ENCODE data around the gene PPP1R13L. TPM values are rescaled to one million over a fixed set of nuclear protein-coding genes. Genes with fewer than 3 reads are reported as not detected.
"Not testable (repeated sequence)": the region's sequence is repeated elsewhere in the genome, so short reads cannot be mapped to it uniquely, and the experiment has no call there.

Gene PPP1R13L
- total and polyA plus RNA-seq, 2 experiments from 2014 or later = 3.9 to 6.4 TPM

GRCh38 chr19:45413497-45413896 lies 8.6 kb upstream of the PPP1R13L start:
- no peaks in the 10 kb centered on the region for H3K9me2 ChIP-seq (ENCODE audit: insufficient read depth)
- no peak overlapping the region for H3K4me3 ChIP-seq
- no peaks in the 10 kb centered on the region for H3K27me3 ChIP-seq (replicated peaks; ENCODE audit: insufficient read depth)
- no peaks in the 10 kb centered on the region for H3K79me2 ChIP-seq (ENCODE audit: insufficient read depth)
- H4K20me1 ChIP-seq (ENCODE audit: insufficient read depth) = no peaks in the 10 kb centered on the region
- WGBS, 2 experiments (ENCODE audit: low coverage in 1 of 2, low lambda C conversion rate in 2 of 2, missing lambda C conversion rate in 2 of 2) = 94 to 95% methylated on average over 6 of the region's 6 CpGs
- 0 out of 2 replicates have a peak, but pooled peaks cover 12% of the 10 kb centered on the region for H3F3A ChIP-seq (ENCODE audit: insufficient read depth)
- no peak overlapping the region for H3K4me2 ChIP-seq (ENCODE audit: unreplicated experiment)
- H3K27ac ChIP-seq = no peak overlapping the region
- H3K9me3 ChIP-seq (ENCODE audit: low read depth) = no peaks in the 10 kb centered on the region
- TF ChIP-seq EZH2phosphoT487 (IDR thresholded peaks at IDR 0.05; ENCODE audit: insufficient read depth, low read depth) (no peak), EZH2 (IDR thresholded peaks at IDR 0.05; ENCODE audit: insufficient read depth, poor library complexity, severe bottlenecking) (no peak)
- no peak for DNase-seq
- no peak overlapping the region for H3K9ac ChIP-seq
- peaks cover 7% of the 10 kb centered on the region; the same call in 1 of the 2 replicates for H3K4me1 ChIP-seq (ENCODE audit: insufficient read depth)
- peaks cover 32% of the 10 kb centered on the region; the same call in 1 of the 2 replicates for H3K36me3 ChIP-seq (ENCODE audit: low read depth)
- in situ Hi-C loops (cut with MboI) = no loop called here
- no peak overlapping the region for H2AFZ ChIP-seq

DNA sequence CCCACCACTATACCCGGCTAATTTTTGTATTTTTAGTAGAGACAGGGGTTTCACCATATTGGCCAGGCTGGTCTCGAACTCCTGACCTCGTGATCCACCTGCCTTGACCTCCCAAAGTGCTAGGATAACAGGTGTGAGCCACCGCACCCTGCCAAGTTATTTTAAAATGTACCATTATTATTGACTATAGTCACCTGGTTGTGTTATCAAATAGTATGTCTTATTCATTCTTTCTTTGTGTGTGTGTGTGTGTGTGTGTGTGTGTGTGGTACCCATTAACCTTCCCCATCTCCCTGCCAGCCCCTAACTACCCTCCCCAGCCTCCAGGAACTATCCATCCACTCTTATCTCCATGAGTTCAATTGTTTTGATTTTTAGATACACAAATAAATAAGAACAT lies 5.5 kb upstream of the PPP1R13L start:
- H3K9ac ChIP-seq; H2AFZ ChIP-seq; H3K9me3 ChIP-seq (ENCODE audit: low read depth); H3K4me1 ChIP-seq (ENCODE audit: insufficient read depth); H3K9me2 ChIP-seq (ENCODE audit: insufficient read depth); DNase-seq; in situ Hi-C loops (cut with MboI); H3K27ac ChIP-seq; H3K4me3 ChIP-seq; H3K4me2 ChIP-seq (ENCODE audit: unreplicated experiment); H3K27me3 ChIP-seq (replicated peaks; ENCODE audit: insufficient read depth); H4K20me1 ChIP-seq (ENCODE audit: insufficient read depth): not testable (repeated sequence)
- peaks cover 15% of the 10 kb centered on the region for H3K79me2 ChIP-seq (ENCODE audit: insufficient read depth)
- 96% methylated on average over 4 of the region's 4 CpGs for WGBS, 2 experiments (ENCODE audit: low coverage in 1 of 2, low lambda C conversion rate in 2 of 2, missing lambda C conversion rate in 2 of 2)
- peaks cover 16% of the 10 kb centered on the region; the same call in 1 of the 2 replicates for H3K36me3 ChIP-seq (ENCODE audit: low read depth)
- H3F3A ChIP-seq (ENCODE audit: insufficient read depth) = peaks cover 19% of the 10 kb centered on the region; the same call in 1 of the 2 replicates

DNA sequence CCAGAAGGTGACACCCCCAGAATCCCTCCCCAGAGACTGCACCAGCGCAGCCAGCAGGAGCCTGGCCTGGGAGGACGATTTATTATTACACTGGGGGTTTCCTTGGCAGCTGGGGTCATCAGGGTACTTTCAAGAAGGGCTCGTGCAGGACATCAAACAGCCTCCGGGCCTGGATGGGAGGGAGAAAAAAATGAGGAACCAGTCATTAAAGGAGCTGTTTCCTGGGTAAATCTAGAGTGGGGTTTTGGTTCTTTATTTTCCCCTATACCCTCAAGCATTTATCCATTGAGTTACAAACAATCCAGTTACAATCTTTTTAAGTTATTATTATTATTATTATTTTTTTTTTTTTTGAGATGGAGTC lies 4.7 kb upstream of the PPP1R13L start:
- no peaks in the 10 kb centered on the region for H3K9me3 ChIP-seq (ENCODE audit: low read depth)
- peaks cover 16% of the 10 kb centered on the region; the same call in 1 of the 2 replicates for H3K36me3 ChIP-seq (ENCODE audit: low read depth)
- peaks cover 19% of the 10 kb centered on the region; the same call in 1 of the 2 replicates for H3F3A ChIP-seq (ENCODE audit: insufficient read depth)
- no peaks in the 10 kb centered on the region for H4K20me1 ChIP-seq (ENCODE audit: insufficient read depth)
- 63 to 75% methylated on average over 4 of the region's 4 CpGs for WGBS, 2 experiments (ENCODE audit: low coverage in 1 of 2, low lambda C conversion rate in 2 of 2, missing lambda C conversion rate in 2 of 2)
- H3K4me1 ChIP-seq (ENCODE audit: insufficient read depth) = peaks cover 8% of the 10 kb centered on the region; the same call in 1 of the 2 replicates
- in situ Hi-C loops (cut with MboI) = no loop called here
- H3K9ac ChIP-seq = no peak overlapping the region
- H2AFZ ChIP-seq = no peak overlapping the region
- DNase-seq = no peak
- no peaks in the 10 kb centered on the region for H3K27me3 ChIP-seq (replicated peaks; ENCODE audit: insufficient read depth)
- TF ChIP-seq EZH2 (IDR thresholded peaks at IDR 0.05; ENCODE audit: insufficient read depth, poor library complexity, severe bottlenecking) (no peak), EZH2phosphoT487 (IDR thresholded peaks at IDR 0.05; ENCODE audit: insufficient read depth, low read depth) (no peak)
- H3K79me2 ChIP-seq (ENCODE audit: insufficient read depth) = peaks cover 15% of the 10 kb centered on the region
- no peaks in the 10 kb centered on the region for H3K9me2 ChIP-seq (ENCODE audit: insufficient read depth)
- no peak overlapping the region for H3K4me3 ChIP-seq
- no peak overlapping the region for H3K27ac ChIP-seq
- H3K4me2 ChIP-seq (ENCODE audit: unreplicated experiment) = no peak overlapping the region

DNA sequence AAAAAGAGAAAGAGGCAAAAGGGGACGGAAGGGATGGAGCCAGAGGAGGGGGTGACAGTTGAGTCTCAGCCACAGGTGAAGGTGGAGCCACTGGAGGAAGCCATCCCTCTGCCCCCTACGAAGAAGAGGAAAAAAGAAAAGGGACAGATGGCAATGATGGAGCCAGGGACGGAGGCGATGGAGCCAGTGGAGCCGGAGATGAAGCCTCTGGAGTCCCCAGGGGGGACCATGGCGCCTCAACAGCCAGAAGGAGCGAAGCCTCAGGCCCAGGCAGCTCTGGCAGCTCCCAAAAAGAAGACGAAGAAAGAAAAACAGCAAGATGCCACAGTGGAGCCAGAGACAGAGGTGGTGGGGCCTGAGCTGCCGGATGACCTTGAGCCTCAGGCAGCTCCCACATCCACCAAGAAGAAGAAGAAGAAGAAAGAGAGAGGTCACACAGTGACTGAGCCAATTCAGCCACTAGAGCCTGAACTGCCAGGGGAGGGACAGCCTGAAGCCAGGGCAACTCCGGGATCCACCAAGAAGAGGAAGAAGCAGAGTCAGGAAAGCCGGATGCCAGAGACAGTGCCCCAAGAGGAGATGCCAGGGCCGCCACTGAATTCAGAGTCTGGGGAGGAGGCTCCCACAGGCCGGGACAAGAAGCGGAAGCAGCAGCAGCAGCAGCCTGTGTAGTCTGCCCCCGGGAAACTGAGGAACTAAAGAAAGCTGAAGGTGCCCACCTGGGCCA lies 4.1 kb upstream of the PPP1R13L start:
- Histone ChIP-seq H3K79me2 (ENCODE audit: insufficient read depth) (peaks cover 19% of the 10 kb centered on the region), H3K9ac (no peak overlapping the region), H3K27ac (no peak overlapping the region), H4K20me1 (ENCODE audit: insufficient read depth) (no peaks in the 10 kb centered on the region), H3K9me2 (ENCODE audit: insufficient read depth) (no peaks in the 10 kb centered on the region), H2AFZ (no peak overlapping the region), H3K4me1 (ENCODE audit: insufficient read depth) (peaks cover 11% of the 10 kb centered on the region; the same call in 1 of the 2 replicates), H3K4me2 (ENCODE audit: unreplicated experiment) (no peak overlapping the region), H3K9me3 (ENCODE audit: low read depth) (no peaks in the 10 kb centered on the region), H3K27me3 (replicated peaks; ENCODE audit: insufficient read depth) (no peaks in the 10 kb centered on the region), H3K4me3 (no peak overlapping the region), H3K36me3 (ENCODE audit: low read depth) (peaks cover 14% of the 10 kb centered on the region; the same call in 1 of the 2 replicates), H3F3A (ENCODE audit: insufficient read depth) (peaks cover 19% of the 10 kb centered on the region; the same call in 1 of the 2 replicates)
- TF ChIP-seq EZH2 (IDR thresholded peaks at IDR 0.05; ENCODE audit: insufficient read depth, poor library complexity, severe bottlenecking) (no peak), EZH2phosphoT487 (IDR thresholded peaks at IDR 0.05; ENCODE audit: insufficient read depth, low read depth) (no peak)
- 85 to 87% methylated on average over 15 of the region's 15 CpGs for WGBS, 2 experiments (ENCODE audit: low coverage in 1 of 2, low lambda C conversion rate in 2 of 2, missing lambda C conversion rate in 2 of 2)
- in situ Hi-C loops (cut with MboI) = no loop called here
- no peak for DNase-seq

Data from GM23248 (cell line).